ENCODE measurements around the gene EYS.

DNA sequence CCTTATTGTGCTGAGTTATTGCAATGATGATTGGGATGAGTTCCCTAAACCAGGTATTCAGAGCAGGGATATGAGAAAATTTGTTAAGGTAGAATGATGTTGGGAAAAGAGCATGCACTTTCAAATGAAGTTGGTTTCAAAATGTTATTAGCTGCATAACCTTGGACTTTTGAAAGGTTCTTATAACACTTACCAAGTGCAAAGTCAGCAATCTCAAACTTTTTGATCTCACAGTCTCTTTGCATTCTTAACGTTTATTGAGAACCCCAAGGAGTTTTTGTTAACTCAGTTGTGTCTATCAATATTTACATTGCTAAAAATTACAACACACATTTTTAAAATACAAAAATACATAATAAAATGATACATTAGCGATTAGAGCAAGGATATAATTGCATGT, 1269.0 kb downstream of the EYS start:
- TF ChIP-seq CSDC2 (CRISPR knock-in tag; IDR thresholded peaks at IDR 0.05) (no peak), ZC3H10 (CRISPR knock-in tag; IDR thresholded peaks at IDR 0.05) (no peak), ARNTL (CRISPR knock-in tag; IDR thresholded peaks at IDR 0.05; ENCODE audit: borderline replicate concordance, low read depth) (no peak), RARB (CRISPR knock-in tag; IDR thresholded peaks at IDR 0.05) (no peak), ZNF565 (CRISPR knock-in tag; conservative IDR thresholded peaks at IDR 0.05; ENCODE audit: low read depth) (no peak), SNAI2 (CRISPR knock-in tag; IDR thresholded peaks at IDR 0.05) (no peak), TOX (CRISPR knock-in tag; IDR thresholded peaks at IDR 0.05; ENCODE audit: borderline replicate concordance) (no peak), GLIS3 (CRISPR knock-in tag; IDR thresholded peaks at IDR 0.05) (no peak)
- TF ChIP-seq, protein P1, sequence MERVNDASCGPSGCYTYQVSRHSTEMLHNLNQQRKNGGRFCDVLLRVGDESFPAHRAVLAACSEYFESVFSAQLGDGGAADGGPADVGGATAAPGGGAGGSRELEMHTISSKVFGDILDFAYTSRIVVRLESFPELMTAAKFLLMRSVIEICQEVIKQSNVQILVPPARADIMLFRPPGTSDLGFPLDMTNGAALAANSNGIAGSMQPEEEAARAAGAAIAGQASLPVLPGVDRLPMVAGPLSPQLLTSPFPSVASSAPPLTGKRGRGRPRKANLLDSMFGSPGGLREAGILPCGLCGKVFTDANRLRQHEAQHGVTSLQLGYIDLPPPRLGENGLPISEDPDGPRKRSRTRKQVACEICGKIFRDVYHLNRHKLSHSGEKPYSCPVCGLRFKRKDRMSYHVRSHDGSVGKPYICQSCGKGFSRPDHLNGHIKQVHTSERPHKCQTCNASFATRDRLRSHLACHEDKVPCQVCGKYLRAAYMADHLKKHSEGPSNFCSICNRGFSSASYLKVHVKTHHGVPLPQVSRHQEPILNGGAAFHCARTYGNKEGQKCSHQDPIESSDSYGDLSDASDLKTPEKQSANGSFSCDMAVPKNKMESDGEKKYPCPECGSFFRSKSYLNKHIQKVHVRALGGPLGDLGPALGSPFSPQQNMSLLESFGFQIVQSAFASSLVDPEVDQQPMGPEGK (CRISPR knock-in tag; IDR thresholded peaks at IDR 0.05; ENCODE audit: borderline replicate concordance), result no peak
- TF ChIP-seq, protein P2, sequence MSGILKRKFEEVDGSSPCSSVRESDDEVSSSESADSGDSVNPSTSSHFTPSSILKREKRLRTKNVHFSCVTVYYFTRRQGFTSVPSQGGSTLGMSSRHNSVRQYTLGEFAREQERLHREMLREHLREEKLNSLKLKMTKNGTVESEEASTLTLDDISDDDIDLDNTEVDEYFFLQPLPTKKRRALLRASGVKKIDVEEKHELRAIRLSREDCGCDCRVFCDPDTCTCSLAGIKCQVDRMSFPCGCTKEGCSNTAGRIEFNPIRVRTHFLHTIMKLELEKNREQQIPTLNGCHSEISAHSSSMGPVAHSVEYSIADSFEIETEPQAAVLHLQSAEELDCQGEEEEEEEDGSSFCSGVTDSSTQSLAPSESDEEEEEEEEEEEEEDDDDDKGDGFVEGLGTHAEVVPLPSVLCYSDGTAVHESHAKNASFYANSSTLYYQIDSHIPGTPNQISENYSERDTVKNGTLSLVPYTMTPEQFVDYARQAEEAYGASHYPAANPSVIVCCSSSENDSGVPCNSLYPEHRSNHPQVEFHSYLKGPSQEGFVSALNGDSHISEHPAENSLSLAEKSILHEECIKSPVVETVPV (CRISPR knock-in tag; IDR thresholded peaks at IDR 0.05), result no peak

Measured in SK-N-SH treated with all-trans-retinoic acid at 6 μM for 48 hours (cell line).